Endothelial cell of umbilical vein (primary cell): Measurements from ENCODE around the gene ABCA9. TPM values are rescaled to one million over a fixed set of nuclear protein-coding genes. Genes with fewer than 3 reads are reported as not detected.

Source experiments
- BruUV-seq: library from RNA; stranded (reverse); fragments of 400-500 nt; replicated peaks from 2 replicates; lab custom pipeline; 2021; lab: Mats Ljungman, UMichigan
- CTCF ChIA-PET: fragments of 300-600, 350-600 bp; sonication (Branson Sonifier 250); formaldehyde crosslinking; loops from one replicate; lab custom pipeline; 2021; ENCODE audit warnings: antibody characterized with exemption, inconsistent platforms; lab: Charles Lee
- POLR2A ChIA-PET: fragments of 300-600, 350-600 bp; sonication (Branson Sonifier 250); formaldehyde crosslinking; loops from one replicate; lab custom pipeline; 2021; ENCODE audit warnings: antibody characterized with exemption, inconsistent platforms; lab: Charles Lee
- DNase-seq: peaks from one replicate; pipeline ENCODE4 v3.0.0-alpha.2; 2011; ENCODE audit warnings: low read depth, low spot score
- FAIRE-seq: peaks from 2 replicates; lab custom pipeline; 2011; peaks lifted over from hg19 to GRCh38; lab: Jason Lieb, UNC
- H2AFZ ChIP-seq: 2 replicates; pipeline ENCODE4 v1.6.0; 2012; ENCODE audit warnings: low read depth, low read length, control low read depth, inconsistent platforms
- H3K27ac ChIP-seq: 2 replicates; pipeline ENCODE4 v1.5.1; 2011; ENCODE audit warnings: low read depth, mild to moderate bottlenecking, control low read depth, low read length, moderate library complexity; ENCODE audit not compliant: insufficient read depth
- H3K27me3 ChIP-seq, 2 experiments: 2 replicates each; pipeline versions ENCODE4 v1.6.0 to v1.6.1; 2011; ENCODE audit warnings: low read length in 2 of 2, mixed read lengths in 1 of 2; ENCODE audit not compliant: control insufficient read depth in 2 of 2, insufficient read depth in 2 of 2
- H3K36me3 ChIP-seq, 2 experiments: 2 replicates in 1 of 2; 3 replicates in 1 of 2; pipeline ENCODE4 v1.5.1; 2011; ENCODE audit warnings: low read length in 2 of 2, mild to moderate bottlenecking in 1 of 2, moderate library complexity in 1 of 2; ENCODE audit not compliant: control insufficient read depth in 2 of 2, insufficient read depth in 2 of 2; ENCODE audit errors: extremely low read depth in 1 of 2
- H3K4me1 ChIP-seq: 3 replicates; pipeline ENCODE4 v1.5.1; 2011; ENCODE audit warnings: mild to moderate bottlenecking, low read length; ENCODE audit not compliant: control insufficient read depth, insufficient read depth; ENCODE audit errors: extremely low read depth
- H3K4me2 ChIP-seq: 2 replicates; pipeline ENCODE4 v1.6.1; 2011; ENCODE audit warnings: low read length, control low read depth, mixed read lengths; ENCODE audit not compliant: insufficient read depth
- H3K4me3 ChIP-seq, 3 experiments: fragments of 200-600 bp in 1 of 3; sonication (generic), shearing (Covaris generic) in 1 of 3; replicated peaks in 1 of 3; 2 replicates each; pipeline ENCODE4 v1.5.1; 2011 to 2016; ENCODE audit warnings: control low read depth in 3 of 3, low read length in 3 of 3, mild to moderate bottlenecking in 2 of 3, inconsistent platforms in 1 of 3, low read depth in 1 of 3, moderate library complexity in 1 of 3; ENCODE audit not compliant: insufficient read depth in 1 of 3
- H3K79me2 ChIP-seq: 2 replicates; pipeline ENCODE4 v1.6.0; 2012; ENCODE audit warnings: low read length, inconsistent platforms; ENCODE audit not compliant: control insufficient read depth, insufficient read depth
- H3K9ac ChIP-seq: replicated peaks from 2 replicates; pipeline ENCODE3; 2011; ENCODE audit warnings: low read length, control low read depth; ENCODE audit not compliant: insufficient read depth; ENCODE audit errors: extremely low read depth
- H3K9me1 ChIP-seq: replicated peaks from 3 replicates; pipeline ENCODE4 v1.6.0; 2011; ENCODE audit warnings: mild to moderate bottlenecking, low read length; ENCODE audit not compliant: control insufficient read depth, insufficient read depth; ENCODE audit errors: extremely low read depth
- H3K9me3 ChIP-seq: replicated peaks from 2 replicates; pipeline ENCODE4 v1.5.1; 2012; ENCODE audit warnings: low read length, inconsistent platforms; ENCODE audit not compliant: control insufficient read depth, insufficient read depth
- H4K20me1 ChIP-seq: replicated peaks from 2 replicates; pipeline ENCODE3; 2011; ENCODE audit warnings: mild to moderate bottlenecking, low read length; ENCODE audit not compliant: control insufficient read depth, insufficient read depth; ENCODE audit errors: extremely low read depth
- CTCF ChIP-seq, 2 donors: IDR thresholded peaks; 1 replicate in 1 of 2; 2 replicates in 1 of 2; pipeline ENCODE4 v1.5.1; 2011; ENCODE audit warnings: low read length in 2 of 2, mild to moderate bottlenecking in 2 of 2, moderate library complexity in 2 of 2, control low read depth in 1 of 2, inconsistent platforms in 1 of 2, low read depth in 1 of 2; ENCODE audit not compliant: insufficient read depth in 1 of 2; ENCODE audit errors: extremely low read depth in 1 of 2
- EZH2 ChIP-seq: IDR thresholded peaks from 2 replicates; pipeline ENCODE4 v1.6.1; 2012; ENCODE audit warnings: borderline replicate concordance, low read depth, mild to moderate bottlenecking, moderate library complexity, low read length, inconsistent platforms; ENCODE audit not compliant: severe bottlenecking
- FOS ChIP-seq: IDR thresholded peaks from 2 replicates; pipeline ENCODE4 v1.6.1; 2011; ENCODE audit warnings: mild to moderate bottlenecking, low read length, moderate library complexity, borderline replicate concordance; ENCODE audit not compliant: insufficient read depth
- GATA2 ChIP-seq: IDR thresholded peaks from 2 replicates; pipeline ENCODE4 v1.7.0; 2011; ENCODE audit warnings: low read depth, mild to moderate bottlenecking, moderate library complexity, mixed read lengths, low read length; ENCODE audit not compliant: insufficient read length, insufficient read depth
- JUN ChIP-seq: IDR thresholded peaks from 2 replicates; pipeline ENCODE4 v1.6.1; 2011; ENCODE audit warnings: borderline replicate concordance, low read depth; ENCODE audit not compliant: insufficient read length, insufficient read depth
- MAX ChIP-seq: IDR thresholded peaks from 2 replicates; pipeline ENCODE4 v1.6.1; 2011; ENCODE audit not compliant: insufficient read depth, insufficient read length
- MYC ChIP-seq: IDR thresholded peaks from one replicate; pipeline ENCODE4 v1.6.1; 2011; ENCODE audit warnings: mild to moderate bottlenecking, low read depth, low read length
- POLR2A ChIP-seq: IDR thresholded peaks from 2 replicates; pipeline ENCODE4 v1.6.1; 2012; ENCODE audit warnings: low read depth, mild to moderate bottlenecking, control low read depth, low read length
- POLR2AphosphoS5 ChIP-seq: IDR thresholded peaks from 2 replicates; pipeline ENCODE4 v1.6.1; 2012; ENCODE audit warnings: low read depth, mild to moderate bottlenecking, control low read depth, low read length, moderate library complexity; ENCODE audit not compliant: insufficient read depth
- dilution Hi-C: fragments of 300-500 bp; cut with MboI; formaldehyde crosslinking; loops from one replicate; pipeline ENCODE4 v1.15.0; 2019; ENCODE audit warnings: low sequenced_read_pairs; ENCODE audit not compliant: extremely low pct_ligation_motif_present
- intact Hi-C: fragments of 100-400 bp; cut with micrococcal nuclease; formaldehyde crosslinking; loops from one replicate; pipeline ENCODE4 v1.10.0; 2022
- polyA plus RNA-seq, 4 experiments: library from polyadenylated mRNA; depleted of rRNA in 3 of 4; stranded (reverse) in 3 of 4; unstranded in 1 of 4; fragments of >200 nt; gene quantifications; 2 replicates each; pipeline versions ENCODE4 v1.2.1 to v1.2.3, GENCODE V29; 2011 to 2012; ENCODE audit warnings: missing spikeins in 1 of 4
- total RNA-seq: library from RNA; stranded (reverse); gene quantifications from 2 replicates; pipeline ENCODE4 v1.2.3, GENCODE V29; 2021

Gene ABCA9
- total and polyA plus RNA-seq, 2 donors (not counting 3 experiments of a cell fraction or from before 2014, with no cell fraction given), result 2.7 to 7.7 TPM

- no peaks in the 10 kb centered on the region for H3K79me2 ChIP-seq
- intact Hi-C loops (no loop called here), dilution Hi-C loops (no loop called here)
- H3K9me3 ChIP-seq, result no peaks in the 10 kb centered on the region
- no peak overlapping the region for H3K4me2 ChIP-seq
- no peak overlapping the region for H2AFZ ChIP-seq
- H3K4me1 ChIP-seq, result no peaks in the 10 kb centered on the region
- H3K9me1 ChIP-seq, result no peaks in the 10 kb centered on the region
- H3K9ac ChIP-seq, result no peak overlapping the region
- no peak overlapping the region for H3K27ac ChIP-seq
- POLR2A ChIA-PET, result no interaction called here
- FAIRE-seq (no peak), DNase-seq (no peak)
- H3K36me3 ChIP-seq, result peaks cover 0 to 6% of the 10 kb centered on the region in 2 experiments
- no peak overlapping the region for H3K4me3 ChIP-seq
- no peaks in the 10 kb centered on the region for H4K20me1 ChIP-seq
- no peak for TF ChIP-seq POLR2AphosphoS5
- no peak for TF ChIP-seq EZH2
- no peak for TF ChIP-seq CTCF (IDR thresholded peaks at IDR 0.05; ENCODE audit: extremely low read depth in 1 of 2, insufficient read depth in 1 of 2, low read depth in 1 of 2, low read length in 2 of 2)
- TF ChIP-seq POLR2A, result no peak
- no peak for TF ChIP-seq FOS
- TF ChIP-seq GATA2, result no peak
- no peak for TF ChIP-seq MAX
- no peak for TF ChIP-seq MYC
- TF ChIP-seq JUN, result no peak
- no TSS peak for BruUV-seq
- CTCF ChIA-PET, result interaction anchor here (1.5 kb wide), 1 partner anchor 19 kb away, joined by 3 read pairs; no protein-coding TSS in a partner anchor
- no peaks in the 10 kb centered on the region for H3K27me3 ChIP-seq
These were observed 43.0 kb upstream of the ABCA9 start for GRCh38 chr17:69103557-69104233.
